ENCODE data around the gene UVSSA.

- TF ChIP-seq CTCF (IDR thresholded peaks at IDR 0.05) (no peak), POLR2A (IDR thresholded peaks at IDR 0.05) (no peak), POLR2AphosphoS5 (IDR thresholded peaks at IDR 0.05) (no peak)
Measured at GRCh38 chr4:1396806-1397455, 49.9 kb downstream of the UVSSA start.

Data from breast epithelium (tissue), 3 donors.